HG02642 (cell line): ENCODE results near the gene HYAL3.
"Not testable (repeated sequence)": the region's sequence is repeated elsewhere in the genome, so short reads cannot be mapped to it uniquely, and the experiment has no call there.

Experiments
- ATAC-seq: cut with Tn5 transposase; IDR thresholded peaks from one replicate; pipeline ENCODE4 v1.9.1; 2021; ENCODE audit warnings: mild to moderate bottlenecking; ENCODE audit not compliant: unreplicated experiment, poor library complexity

Gene HYAL3

GRCh38 chr3:50293079-50293801 lies 6.0 kb downstream of the HYAL3 start:
- no peak for ATAC-seq

DNA sequence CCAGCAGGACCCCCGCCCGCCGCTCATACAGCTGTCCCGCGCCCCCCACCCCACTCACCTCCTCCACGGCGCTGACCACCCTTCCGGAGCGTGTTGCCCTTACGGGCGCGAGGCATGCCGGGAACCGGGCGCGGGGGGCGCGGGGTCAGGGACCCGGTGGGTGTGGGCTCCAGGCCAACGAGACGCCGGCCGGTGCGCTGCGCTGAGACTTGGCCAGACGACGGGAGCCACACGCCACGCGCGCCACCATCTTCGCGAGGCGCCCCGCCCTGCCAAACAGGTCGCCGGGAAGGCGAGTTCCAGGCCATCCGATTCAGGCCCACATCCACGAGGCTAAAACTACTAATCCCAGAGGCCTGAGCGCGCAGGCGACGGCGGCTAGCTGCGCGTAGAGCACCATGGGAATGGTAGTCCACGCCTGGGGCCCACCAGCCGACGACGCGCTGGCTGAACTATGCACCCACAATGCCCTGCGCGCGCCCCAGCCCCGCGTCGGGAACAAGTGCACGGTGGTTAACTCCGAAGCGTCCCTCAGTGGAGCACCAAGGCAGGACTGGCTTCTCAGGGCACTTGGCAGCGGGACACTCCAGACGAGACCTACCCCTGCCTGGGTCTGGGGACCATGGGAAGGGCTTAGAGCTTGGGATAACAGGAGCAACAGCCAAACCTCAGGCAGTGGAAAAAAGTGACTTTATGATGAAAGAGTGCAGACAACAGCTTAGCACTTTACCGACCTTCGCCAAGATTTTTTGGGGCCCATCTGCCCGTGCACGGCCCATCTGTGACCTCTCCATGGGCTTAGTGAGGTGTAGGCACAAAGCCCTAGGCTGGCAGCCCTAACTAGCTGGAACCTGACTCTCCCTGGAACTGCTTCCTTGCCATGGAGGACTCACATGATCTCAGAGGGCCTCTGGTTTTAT lies 6.8 kb downstream of the HYAL3 start, which contains the start of gene IFRD2:
TSS of gene IFRD2 (minus strand) at position 271 of the 920 bp plus-strand sequence. CDS start at position 116, 155 bp downstream.
- peak; percentile 93 for ATAC-seq

DNA sequence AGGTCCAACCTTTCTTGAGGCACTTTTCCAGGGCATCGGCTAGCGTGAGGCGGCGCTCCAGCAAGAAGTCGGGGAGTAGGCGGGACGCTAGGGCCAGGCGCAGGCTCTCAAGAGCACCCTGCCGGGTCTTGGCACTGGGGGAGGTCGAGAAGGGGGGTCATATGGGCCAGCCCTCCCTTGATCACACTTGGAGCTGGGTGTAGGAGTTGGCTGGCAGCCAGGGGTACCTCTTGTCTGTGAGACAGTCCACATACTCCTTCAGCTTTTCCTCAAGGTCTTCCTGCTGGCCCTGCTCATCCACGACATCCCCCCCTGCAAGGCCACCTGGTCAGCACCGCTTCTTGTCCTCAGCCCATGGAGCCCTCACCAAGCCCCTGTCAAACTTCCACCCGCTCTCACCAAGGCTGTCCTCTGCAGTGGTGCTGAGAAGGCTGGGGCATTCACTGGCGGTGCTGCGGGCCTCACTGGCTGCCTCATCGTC lies 9.0 kb downstream of the HYAL3 start:
- ATAC-seq: no peak

DNA sequence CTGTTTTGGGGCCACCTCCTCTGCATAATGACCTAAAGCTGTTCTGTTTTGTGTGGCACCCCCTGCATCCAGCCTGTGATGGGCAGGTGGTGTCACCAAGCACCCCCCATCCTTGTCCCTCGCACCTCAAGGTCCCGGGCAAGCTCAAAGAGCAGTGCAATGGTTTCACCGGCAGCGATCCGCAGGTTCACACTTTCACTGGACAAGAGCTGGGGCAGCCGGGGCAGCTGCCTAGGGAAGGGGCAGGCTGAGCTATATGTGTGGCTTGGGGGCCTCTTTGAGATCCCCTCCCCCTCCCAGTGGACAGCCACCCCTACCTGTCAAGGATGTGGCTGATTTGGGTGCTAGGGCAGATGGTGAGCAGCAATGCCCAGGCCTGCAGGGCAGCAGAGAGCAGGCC lies 10.1 kb downstream of the HYAL3 start:
- ATAC-seq: no peak

- ATAC-seq: no peak
Observed at GRCh38 chr3:50288387-50289007, 10.7 kb downstream of the HYAL3 start.

GRCh38 chr3:50287262-50287661 lies 11.9 kb downstream of the HYAL3 start:
- no peak for ATAC-seq

DNA sequence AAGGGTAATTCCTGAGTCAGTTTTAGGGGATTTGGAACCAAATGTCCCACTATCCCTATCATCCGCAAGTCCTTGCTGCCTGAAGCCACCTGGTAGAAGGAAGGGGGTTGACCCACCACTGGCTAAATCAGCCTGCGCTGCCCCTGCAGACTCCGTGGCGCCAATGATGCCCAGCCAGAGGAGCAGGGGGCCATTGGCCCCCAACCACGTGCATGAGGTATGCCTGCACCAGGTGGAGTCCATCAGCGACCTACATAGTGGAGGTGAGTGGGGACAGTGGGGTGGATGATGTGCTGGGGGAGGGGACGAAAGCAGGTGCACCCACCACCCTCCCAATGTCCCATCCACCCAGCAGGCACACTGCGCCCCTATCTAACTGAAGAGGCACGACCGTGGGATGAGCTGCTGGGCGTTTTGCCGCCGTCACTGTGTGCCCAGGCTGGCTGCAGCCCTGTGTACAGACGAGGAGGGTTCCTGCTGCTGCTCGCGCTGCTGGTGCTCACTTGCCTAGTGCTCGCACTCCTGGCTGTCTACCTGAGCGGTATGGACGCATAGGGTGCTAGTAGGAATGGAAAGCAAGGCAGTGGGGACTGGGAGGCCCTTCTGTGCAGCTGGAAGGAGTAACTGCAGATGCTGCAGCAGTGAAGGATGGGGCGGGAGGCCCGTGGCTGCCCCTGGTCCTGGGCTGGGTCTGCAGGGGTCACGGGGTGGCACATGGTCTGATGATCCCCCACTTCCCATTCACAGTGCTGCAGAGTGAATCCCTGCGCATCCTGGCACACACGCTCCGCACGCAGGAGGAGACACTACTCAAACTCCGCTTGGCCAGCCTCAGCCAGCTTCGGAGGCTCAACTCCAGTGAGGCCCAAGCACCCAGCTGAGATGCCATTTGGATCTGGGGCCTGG lies 12.6 kb downstream of the HYAL3 start:
- ATAC-seq: no peak

DNA sequence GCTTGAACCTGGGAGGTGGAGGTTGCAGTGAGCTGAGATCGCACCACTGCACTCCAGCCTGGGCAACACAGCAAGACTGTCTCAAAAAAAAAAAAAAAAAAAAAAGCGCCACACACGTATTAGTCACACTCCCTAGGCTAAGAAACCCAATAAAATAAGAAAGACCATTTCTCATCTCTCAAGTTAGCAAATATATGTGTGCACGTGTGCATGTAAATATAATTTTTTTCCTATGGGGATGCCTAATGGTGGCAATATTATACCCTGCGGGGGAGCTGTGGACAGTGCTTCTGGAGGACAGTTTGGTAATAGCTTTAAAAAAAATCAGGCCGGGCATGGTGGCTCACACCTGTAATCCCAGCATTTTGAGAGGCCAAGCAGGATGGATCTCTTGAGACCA lies 15.1 kb downstream of the HYAL3 start:
- ATAC-seq: not testable (repeated sequence)

DNA sequence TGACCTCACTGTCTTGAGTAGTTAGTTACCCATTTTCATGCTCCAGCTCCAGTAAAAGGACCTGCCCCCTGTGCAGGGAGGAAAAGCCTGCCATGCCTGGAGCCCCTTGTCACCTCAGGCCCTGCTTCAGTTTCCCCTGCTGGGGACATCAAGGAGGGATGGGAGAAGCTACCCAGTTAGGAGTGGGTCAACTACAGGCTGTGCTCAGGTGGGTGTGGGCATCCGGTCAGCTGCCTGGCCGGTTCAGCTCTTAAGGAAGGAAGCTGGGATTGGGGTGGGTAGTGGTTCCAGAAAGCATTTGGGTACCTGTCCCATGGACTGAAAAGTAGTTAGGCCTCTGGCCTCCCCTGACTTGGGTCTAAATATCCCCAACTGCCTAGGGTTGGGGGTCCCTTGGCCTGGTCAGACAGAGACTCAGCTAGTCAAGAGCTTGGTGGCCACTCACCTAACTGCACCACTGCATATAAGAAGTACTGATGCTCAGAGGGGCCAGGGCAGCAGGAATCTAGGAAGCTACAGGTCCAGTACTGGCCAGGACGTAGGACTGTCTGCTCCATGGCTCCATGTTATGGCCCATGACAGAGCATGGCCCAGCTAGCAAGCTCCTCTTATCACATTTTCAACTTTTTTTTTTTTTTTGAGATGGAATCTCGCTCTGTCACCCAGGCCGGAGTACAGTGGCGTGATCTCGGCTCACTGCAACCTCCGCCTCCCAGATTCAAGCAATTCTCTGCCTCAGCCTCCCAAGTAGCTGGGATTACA lies 19.8 kb downstream of the HYAL3 start:
- ATAC-seq: no peak

GRCh38 chr3:50278880-50279224 lies 20.4 kb downstream of the HYAL3 start, which contains the start of gene LSMEM2:
TSS of gene LSMEM2 (plus strand) at chr3:50279087. CDS start at chr3:50279114, 27 bp downstream.
- ATAC-seq: no peak

GRCh38 chr3:50278123-50278879 lies 20.9 kb downstream of the HYAL3 start:
- no peak for ATAC-seq

- no peak for ATAC-seq
Observed at GRCh38 chr3:50276762-50277101, 22.5 kb downstream of the HYAL3 start.

GRCh38 chr3:50275996-50276761 lies 23.0 kb downstream of the HYAL3 start:
- no peak for ATAC-seq

DNA sequence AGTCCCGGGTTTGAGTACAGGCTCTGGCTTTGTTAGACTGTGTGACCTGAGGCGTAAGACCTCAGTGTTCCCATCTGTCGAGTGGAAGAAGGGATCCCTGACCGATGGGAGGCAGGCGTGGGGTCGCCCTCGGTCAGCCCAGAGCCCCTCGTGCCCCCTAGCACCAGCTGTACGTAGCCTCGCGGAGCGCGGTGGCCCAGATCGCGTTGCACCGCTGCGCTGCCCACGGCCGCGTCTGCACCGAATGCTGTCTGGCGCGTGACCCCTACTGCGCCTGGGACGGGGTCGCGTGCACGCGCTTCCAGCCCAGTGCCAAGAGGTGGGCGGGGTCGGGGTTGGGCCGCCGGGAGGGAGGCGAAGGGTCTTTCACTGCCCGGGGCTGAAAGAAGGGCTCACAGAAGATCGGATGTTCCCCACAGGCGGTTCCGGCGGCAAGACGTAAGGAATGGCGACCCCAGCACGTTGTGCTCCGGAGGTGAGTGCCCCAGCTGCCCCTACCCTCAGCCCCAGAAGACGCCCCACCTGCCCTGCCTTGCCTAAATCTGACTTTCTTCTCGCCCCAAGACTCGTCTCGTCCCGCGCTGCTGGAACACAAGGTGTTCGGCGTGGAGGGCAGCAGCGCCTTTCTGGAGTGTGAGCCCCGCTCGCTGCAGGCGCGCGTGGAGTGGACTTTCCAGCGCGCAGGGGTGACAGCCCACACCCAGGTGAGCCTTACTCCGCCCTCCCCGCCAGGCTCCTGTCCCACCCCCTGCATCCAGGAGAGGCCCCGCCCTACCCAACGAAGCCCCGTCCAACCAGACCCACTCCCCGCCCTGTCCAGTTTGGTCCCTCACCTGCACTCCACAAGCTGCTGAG lies 23.8 kb downstream of the HYAL3 start:
- no peak for ATAC-seq

DNA sequence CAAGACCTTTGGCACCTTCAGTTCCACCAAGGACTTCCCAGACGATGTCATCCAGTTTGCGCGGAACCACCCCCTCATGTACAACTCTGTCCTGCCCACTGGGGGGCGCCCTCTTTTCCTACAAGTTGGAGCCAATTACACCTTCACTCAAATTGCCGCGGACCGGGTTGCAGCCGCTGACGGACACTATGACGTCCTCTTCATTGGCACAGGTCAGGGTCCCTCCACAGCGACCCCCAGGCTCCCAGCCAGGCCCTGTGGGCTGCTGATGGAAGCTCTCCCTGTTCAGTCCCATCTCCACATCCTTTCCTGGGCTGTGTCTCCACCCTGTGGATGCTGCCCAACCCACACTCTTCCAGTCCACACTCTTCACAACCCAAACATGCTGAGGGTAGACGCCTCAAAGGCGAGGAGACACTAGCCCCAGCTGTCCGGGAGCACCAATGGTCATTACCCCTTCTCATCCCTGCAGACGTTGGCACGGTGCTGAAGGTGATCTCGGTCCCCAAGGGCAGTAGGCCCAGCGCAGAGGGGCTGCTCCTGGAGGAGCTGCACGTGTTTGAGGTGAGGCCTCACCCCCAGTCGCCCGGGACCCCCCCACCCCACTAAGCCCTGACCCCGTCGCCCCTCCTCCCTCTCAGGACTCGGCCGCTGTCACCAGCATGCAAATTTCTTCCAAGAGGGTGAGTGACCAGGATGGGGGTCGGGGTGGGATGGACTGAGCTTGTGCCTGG lies 24.7 kb downstream of the HYAL3 start:
- no peak for ATAC-seq

DNA sequence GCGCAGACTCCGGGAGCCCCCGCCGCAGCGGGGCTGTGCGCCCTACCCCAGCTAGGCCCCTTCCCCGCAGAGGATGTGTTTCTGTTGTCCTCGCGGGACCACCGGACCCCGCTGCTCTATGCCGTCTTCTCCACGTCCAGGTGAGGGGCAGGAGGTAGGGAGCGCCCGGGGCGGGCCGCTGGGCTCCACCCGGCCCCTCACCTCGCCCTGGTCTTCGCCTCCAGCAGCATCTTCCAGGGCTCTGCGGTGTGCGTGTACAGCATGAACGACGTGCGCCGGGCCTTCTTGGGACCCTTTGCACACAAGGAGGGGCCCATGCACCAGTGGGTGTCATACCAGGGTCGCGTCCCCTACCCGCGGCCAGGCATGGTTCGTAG lies 25.5 kb downstream of the HYAL3 start:
- no peak for ATAC-seq
